Measurements from ENCODE around the gene TMEM94. TPM values are rescaled to one million over a fixed set of nuclear protein-coding genes. Genes with fewer than 3 reads are reported as not detected.

Gene TMEM94
- polyA plus RNA-seq, 4 donors: 41.8 to 87.7 (median 60.3) TPM

DNA sequence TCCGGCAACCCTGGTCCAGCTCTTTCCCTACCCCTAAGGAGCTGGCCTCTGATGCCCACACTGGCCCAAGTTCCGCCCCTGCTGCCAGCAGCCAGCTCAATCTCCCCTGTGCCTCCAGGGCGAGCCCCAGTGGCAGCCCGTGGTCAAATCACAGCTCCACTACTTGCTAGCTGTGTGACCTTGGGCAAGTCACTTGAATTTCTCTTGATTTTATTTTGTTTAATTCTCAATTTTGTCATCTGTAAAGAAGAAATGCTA, 48.6 kb downstream of the TMEM94 start:
- peaks cover 0 to 41% (median 5%) of the 10 kb centered on the region in 3 donors for H3K4me1 ChIP-seq (ENCODE audit: control insufficient read depth in 3 of 3, insufficient read depth in 2 of 3, low read depth in 1 of 3, low read length in 2 of 3)
- no peaks in the 10 kb centered on the region for H3K9me3 ChIP-seq (ENCODE audit: control insufficient read depth in 2 of 2, insufficient read depth in 1 of 2, low read depth in 1 of 2, low read length in 1 of 2)
- no peak overlapping the region for H3K4me3 ChIP-seq (ENCODE audit: low read depth in 1 of 3, low read length in 3 of 3)
- no peak overlapping the region for H3K27ac ChIP-seq (ENCODE audit: low read depth in 1 of 3, low read length in 2 of 3)
- DNase-seq (no peak), FAIRE-seq (no peak)
- WGBS, 3 donors: 80 to 84% (median 83%) methylated on average over 4 of the region's 4 CpGs
- no peaks in the 10 kb centered on the region for H3K27me3 ChIP-seq (ENCODE audit: control insufficient read depth in 3 of 3, insufficient read depth in 3 of 3, low read length in 3 of 3)
- H3K36me3 ChIP-seq (ENCODE audit: control insufficient read depth in 3 of 3, insufficient read depth in 2 of 3, low read depth in 1 of 3, low read length in 3 of 3): peaks cover 5 to 100% (median 12%) of the 10 kb centered on the region in 3 donors

DNA sequence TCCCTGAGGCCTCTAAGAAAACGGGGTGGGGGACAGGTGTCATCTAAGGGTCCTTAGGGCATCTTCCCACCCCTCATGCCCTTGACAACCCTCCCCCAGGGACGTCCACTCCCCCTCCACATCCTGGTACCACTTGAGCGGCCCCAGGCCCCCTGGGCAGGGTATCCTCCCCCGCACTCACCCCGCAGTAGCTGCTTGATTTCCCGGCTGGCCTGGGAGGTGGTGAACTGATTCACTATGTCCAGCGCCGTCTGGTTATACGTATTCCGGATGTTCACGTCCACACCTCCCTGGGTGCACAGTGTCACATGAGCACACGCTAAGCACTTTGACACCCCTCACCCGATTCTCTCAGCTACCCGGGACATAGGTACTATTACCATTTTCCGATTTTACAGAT, 49.2 kb downstream of the TMEM94 start:
- Histone ChIP-seq H3K9me3 (ENCODE audit: control insufficient read depth in 2 of 2, insufficient read depth in 1 of 2, low read depth in 1 of 2, low read length in 1 of 2) (no peaks in the 10 kb centered on the region), H3K27ac (ENCODE audit: low read depth in 1 of 3, low read length in 2 of 3) (no peak overlapping the region), H3K4me1 (ENCODE audit: control insufficient read depth in 3 of 3, insufficient read depth in 2 of 3, low read depth in 1 of 3, low read length in 2 of 3) (peaks cover 0 to 45% (median 5%) of the 10 kb centered on the region in 3 donors), H3K4me3 (ENCODE audit: low read depth in 1 of 3, low read length in 3 of 3) (no peak overlapping the region), H3K27me3 (ENCODE audit: control insufficient read depth in 3 of 3, insufficient read depth in 3 of 3, low read length in 3 of 3) (no peaks in the 10 kb centered on the region), H3K36me3 (ENCODE audit: control insufficient read depth in 3 of 3, insufficient read depth in 2 of 3, low read depth in 1 of 3, low read length in 3 of 3) (peaks cover 5 to 100% (median 10%) of the 10 kb centered on the region in 3 donors)
- DNase-seq (no peak), FAIRE-seq (no peak)
- WGBS, 3 donors: 88 to 94% (median 93%) methylated on average over 15 of the region's 15 CpGs

DNA sequence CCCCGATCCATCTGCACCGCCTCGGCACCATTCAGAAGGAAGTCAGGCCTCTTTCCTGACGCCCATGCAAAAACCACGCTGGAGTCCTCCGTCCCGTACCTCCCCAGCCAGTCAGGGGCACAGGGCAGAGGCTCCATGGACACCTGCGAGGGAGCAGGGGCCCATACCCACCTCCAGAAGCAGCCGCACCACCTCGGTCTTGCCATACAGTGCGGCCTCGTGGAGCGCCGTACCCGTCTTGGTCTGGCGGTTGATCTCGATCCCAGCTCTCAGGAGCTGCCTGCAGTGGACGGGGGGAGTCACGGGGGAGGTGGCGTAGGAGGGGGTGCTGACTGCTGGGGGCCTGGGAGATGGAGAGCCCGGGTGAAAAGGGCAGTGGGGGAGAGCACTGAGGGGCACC, 49.7 kb downstream of the TMEM94 start:
- WGBS, 3 donors: 89 to 90% (median 90%) methylated on average over 20 to 21 of the region's 21 CpGs
- H3K27me3 ChIP-seq (ENCODE audit: control insufficient read depth in 3 of 3, insufficient read depth in 3 of 3, low read length in 3 of 3): no peaks in the 10 kb centered on the region
- H3K36me3 ChIP-seq (ENCODE audit: control insufficient read depth in 3 of 3, insufficient read depth in 2 of 3, low read depth in 1 of 3, low read length in 3 of 3): peaks cover 5 to 100% (median 10%) of the 10 kb centered on the region in 3 donors
- H3K9me3 ChIP-seq (ENCODE audit: control insufficient read depth in 2 of 2, insufficient read depth in 1 of 2, low read depth in 1 of 2, low read length in 1 of 2): no peaks in the 10 kb centered on the region
- no peak for FAIRE-seq
- no peak overlapping the region for H3K4me3 ChIP-seq (ENCODE audit: low read depth in 1 of 3, low read length in 3 of 3)
- H3K4me1 ChIP-seq (ENCODE audit: control insufficient read depth in 3 of 3, insufficient read depth in 2 of 3, low read depth in 1 of 3, low read length in 2 of 3): peaks cover 0 to 49% (median 5%) of the 10 kb centered on the region in 3 donors
- H3K27ac ChIP-seq (ENCODE audit: low read depth in 1 of 3, low read length in 2 of 3): no peak overlapping the region
- DNase-seq: no peak

DNA sequence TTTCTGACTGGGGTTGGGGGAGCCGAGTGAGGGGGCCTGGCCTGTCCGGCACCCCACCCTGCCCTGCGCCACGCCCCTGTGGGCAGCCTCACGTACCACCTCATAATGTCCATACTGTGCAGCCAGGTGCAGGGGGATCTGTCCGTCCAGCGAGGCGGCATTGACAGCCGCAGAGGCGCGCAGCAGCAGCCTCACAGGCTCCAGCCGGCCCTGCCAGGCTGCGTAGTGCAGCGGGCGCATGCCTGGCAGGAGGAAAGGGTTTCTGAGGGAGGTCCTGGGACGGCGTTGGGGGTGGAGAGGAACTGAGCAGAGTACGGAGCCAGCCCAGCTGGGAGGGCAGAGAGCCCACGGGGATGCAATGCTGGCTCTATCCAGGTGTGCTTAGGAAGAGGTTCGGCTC, 50.5 kb downstream of the TMEM94 start:
- no peak overlapping the region for H3K4me3 ChIP-seq (ENCODE audit: low read depth in 1 of 3, low read length in 3 of 3)
- H3K27me3 ChIP-seq (ENCODE audit: control insufficient read depth in 3 of 3, insufficient read depth in 3 of 3, low read length in 3 of 3): no peaks in the 10 kb centered on the region
- DNase-seq: no peak
- peaks cover 5 to 100% (median 10%) of the 10 kb centered on the region in 3 donors for H3K36me3 ChIP-seq (ENCODE audit: control insufficient read depth in 3 of 3, insufficient read depth in 2 of 3, low read depth in 1 of 3, low read length in 3 of 3)
- H3K9me3 ChIP-seq (ENCODE audit: control insufficient read depth in 2 of 2, insufficient read depth in 1 of 2, low read depth in 1 of 2, low read length in 1 of 2): no peaks in the 10 kb centered on the region
- FAIRE-seq: no peak
- 87 to 94% (median 91%) methylated on average over 20 of the region's 20 CpGs for WGBS, 3 donors
- H3K4me1 ChIP-seq (ENCODE audit: control insufficient read depth in 3 of 3, insufficient read depth in 2 of 3, low read depth in 1 of 3, low read length in 2 of 3): peaks cover 0 to 56% (median 5%) of the 10 kb centered on the region in 3 donors
- H3K27ac ChIP-seq (ENCODE audit: low read depth in 1 of 3, low read length in 2 of 3): no peak overlapping the region

DNA sequence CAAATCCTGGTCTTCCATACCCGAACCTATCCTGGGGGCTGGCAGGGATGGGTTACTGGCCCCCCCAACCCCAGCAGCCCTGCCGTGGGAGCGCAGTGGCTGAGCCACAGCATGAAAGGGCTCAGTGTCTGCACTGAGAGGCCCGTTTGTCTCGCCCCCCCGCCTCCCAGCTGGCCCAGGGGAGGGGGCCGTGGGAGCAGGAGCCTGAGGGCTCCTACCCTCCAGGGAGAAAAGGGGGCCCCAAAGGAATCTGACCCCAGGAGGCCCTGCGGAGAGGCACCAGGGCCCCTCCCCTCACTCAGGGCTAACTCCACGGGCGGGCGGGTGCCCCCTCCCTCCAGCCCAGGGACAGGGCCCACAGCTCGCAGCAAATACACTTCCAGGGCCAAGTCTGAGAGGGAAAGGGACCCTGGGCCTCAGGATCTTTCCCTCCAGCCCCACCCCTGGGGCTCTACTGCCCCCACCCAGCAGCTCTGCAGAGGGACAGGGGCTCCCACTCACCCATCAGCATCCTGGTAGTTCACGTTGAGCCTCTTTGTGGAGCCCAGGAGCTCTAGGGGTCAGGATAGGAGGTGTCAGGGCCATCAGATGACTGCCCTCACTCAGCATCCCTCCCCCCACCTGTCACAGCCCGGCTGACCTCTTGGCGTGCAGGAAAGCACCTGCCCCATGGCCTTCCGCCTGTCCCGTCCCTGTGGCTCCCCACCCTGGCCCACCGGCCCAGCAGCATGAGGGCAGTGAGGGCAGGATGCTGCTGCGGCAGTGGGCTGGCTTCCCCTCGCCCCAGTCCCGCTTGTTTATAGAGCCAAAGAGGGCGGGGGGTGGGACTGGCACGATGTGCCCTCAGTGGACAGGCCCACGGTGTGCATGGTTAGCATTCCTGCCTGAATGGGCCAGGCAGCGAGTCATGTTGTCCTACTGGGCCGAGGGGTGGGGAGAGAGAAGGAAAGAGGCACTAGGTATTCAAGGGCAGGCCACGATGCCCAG, 51.6 kb downstream of the TMEM94 start:
- peaks cover 0 to 68% (median 7%) of the 10 kb centered on the region in 3 donors for H3K4me1 ChIP-seq (ENCODE audit: control insufficient read depth in 3 of 3, insufficient read depth in 2 of 3, low read depth in 1 of 3, low read length in 2 of 3)
- no peaks in the 10 kb centered on the region for H3K27me3 ChIP-seq (ENCODE audit: control insufficient read depth in 3 of 3, insufficient read depth in 3 of 3, low read length in 3 of 3)
- peaks cover 5 to 95% (median 7%) of the 10 kb centered on the region in 3 donors for H3K36me3 ChIP-seq (ENCODE audit: control insufficient read depth in 3 of 3, insufficient read depth in 2 of 3, low read depth in 1 of 3, low read length in 3 of 3)
- H3K9me3 ChIP-seq (ENCODE audit: control insufficient read depth in 2 of 2, insufficient read depth in 1 of 2, low read depth in 1 of 2, low read length in 1 of 2): no peaks in the 10 kb centered on the region
- 75 to 77% (median 75%) methylated on average over 16 to 27 of the region's 27 CpGs for WGBS, 3 donors
- H3K27ac ChIP-seq (ENCODE audit: low read depth in 1 of 3, low read length in 2 of 3): peak overlapping the region in 1 of 3 donors; percentile 78
- no peak for FAIRE-seq
- no peak overlapping the region for H3K4me3 ChIP-seq (ENCODE audit: low read depth in 1 of 3, low read length in 3 of 3)
- DNase-seq: peak in 1 of 2 donors; percentile 71

DNA sequence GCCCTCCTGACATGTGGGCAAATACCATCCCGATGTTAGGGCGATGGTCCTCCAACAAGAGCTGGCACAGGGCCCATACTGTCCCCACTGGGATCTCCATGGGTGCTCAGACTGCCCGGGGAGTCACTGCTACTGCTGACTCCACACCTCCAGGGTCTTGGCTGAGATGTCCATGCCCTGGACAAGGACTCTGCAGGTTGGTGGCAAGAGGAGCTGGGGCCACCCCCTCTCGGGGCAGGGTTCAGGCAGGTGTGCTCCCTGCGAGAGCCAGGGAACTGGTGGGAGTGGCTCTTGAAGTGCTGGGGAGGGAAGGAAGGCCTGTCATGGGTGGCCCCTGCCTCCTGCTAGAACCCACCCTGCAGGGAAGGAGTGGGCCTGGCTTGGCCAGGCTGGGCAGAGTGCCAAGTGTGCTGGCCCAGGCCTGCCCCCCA, 52.5 kb downstream of the TMEM94 start:
- DNase-seq (peak; percentile 66 to 69), FAIRE-seq (no peak)
- no peaks in the 10 kb centered on the region for H3K27me3 ChIP-seq (ENCODE audit: control insufficient read depth in 3 of 3, insufficient read depth in 3 of 3, low read length in 3 of 3)
- H3K9me3 ChIP-seq (ENCODE audit: control insufficient read depth in 2 of 2, insufficient read depth in 1 of 2, low read depth in 1 of 2, low read length in 1 of 2): no peaks in the 10 kb centered on the region
- peak overlapping the region in 2 of 3 donors; percentile 78 to 81 for H3K27ac ChIP-seq (ENCODE audit: low read depth in 1 of 3, low read length in 2 of 3)
- peaks cover 5 to 95% (median 5%) of the 10 kb centered on the region in 3 donors for H3K36me3 ChIP-seq (ENCODE audit: control insufficient read depth in 3 of 3, insufficient read depth in 2 of 3, low read depth in 1 of 3, low read length in 3 of 3)
- WGBS, 3 donors: 28 to 44% (median 41%) methylated on average over 5 of the region's 5 CpGs
- peaks cover 0 to 77% (median 7%) of the 10 kb centered on the region in 3 donors for H3K4me1 ChIP-seq (ENCODE audit: control insufficient read depth in 3 of 3, insufficient read depth in 2 of 3, low read depth in 1 of 3, low read length in 2 of 3)
- no peak overlapping the region for H3K4me3 ChIP-seq (ENCODE audit: low read depth in 1 of 3, low read length in 3 of 3)

DNA sequence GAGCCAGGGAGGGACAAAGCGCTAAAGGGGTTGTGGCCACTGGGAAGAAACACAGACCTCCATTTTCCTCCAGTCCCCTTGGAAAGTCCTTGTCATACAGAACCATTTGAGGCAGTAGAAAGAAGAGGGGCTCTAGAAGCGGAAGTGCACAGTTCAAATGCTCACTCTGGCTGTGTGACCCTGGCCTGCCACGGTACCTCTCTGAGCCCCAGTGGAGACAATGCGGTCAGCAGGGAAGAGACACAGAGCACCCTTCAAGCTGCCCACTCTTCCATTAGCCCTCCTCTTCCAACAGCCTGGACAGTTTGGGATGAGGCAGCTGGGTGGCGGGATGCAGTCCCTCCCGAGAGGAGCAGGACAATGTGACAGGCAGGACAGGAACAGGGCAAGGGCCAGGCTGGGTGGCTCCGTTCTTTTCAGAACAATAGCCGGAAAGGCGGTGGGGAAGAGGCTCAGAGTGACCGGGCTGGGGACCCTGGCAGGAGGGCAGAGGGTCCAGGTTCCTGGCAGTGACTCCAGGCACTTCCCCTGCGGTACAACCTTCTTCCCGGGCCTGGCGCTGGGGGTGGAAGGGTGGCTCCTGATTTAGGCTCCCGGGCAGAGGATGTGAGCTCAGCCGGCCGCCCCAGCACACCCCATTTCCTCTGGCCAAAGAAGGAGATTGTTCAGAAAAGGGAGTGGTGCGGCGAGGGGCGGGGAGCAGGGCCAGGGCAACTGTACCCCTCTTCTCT, 53.3 kb downstream of the TMEM94 start:
- no peak for DNase-seq
- Histone ChIP-seq H3K4me3 (ENCODE audit: low read depth in 1 of 3, low read length in 3 of 3) (no peak overlapping the region), H3K9me3 (ENCODE audit: control insufficient read depth in 2 of 2, insufficient read depth in 1 of 2, low read depth in 1 of 2, low read length in 1 of 2) (no peaks in the 10 kb centered on the region), H3K4me1 (ENCODE audit: control insufficient read depth in 3 of 3, insufficient read depth in 2 of 3, low read depth in 1 of 3, low read length in 2 of 3) (peaks cover 0 to 78% (median 7%) of the 10 kb centered on the region in 3 donors), H3K27me3 (ENCODE audit: control insufficient read depth in 3 of 3, insufficient read depth in 3 of 3, low read length in 3 of 3) (no peaks in the 10 kb centered on the region), H3K36me3 (ENCODE audit: control insufficient read depth in 3 of 3, insufficient read depth in 2 of 3, low read depth in 1 of 3, low read length in 3 of 3) (peaks cover 5 to 89% (median 5%) of the 10 kb centered on the region in 3 donors), H3K27ac (ENCODE audit: low read depth in 1 of 3, low read length in 2 of 3) (peak overlapping the region in 2 of 3 donors; percentile 78 to 81)
- FAIRE-seq: no peak
- WGBS, 3 donors: 53 to 73% (median 60%) methylated on average over 19 of the region's 19 CpGs

DNA sequence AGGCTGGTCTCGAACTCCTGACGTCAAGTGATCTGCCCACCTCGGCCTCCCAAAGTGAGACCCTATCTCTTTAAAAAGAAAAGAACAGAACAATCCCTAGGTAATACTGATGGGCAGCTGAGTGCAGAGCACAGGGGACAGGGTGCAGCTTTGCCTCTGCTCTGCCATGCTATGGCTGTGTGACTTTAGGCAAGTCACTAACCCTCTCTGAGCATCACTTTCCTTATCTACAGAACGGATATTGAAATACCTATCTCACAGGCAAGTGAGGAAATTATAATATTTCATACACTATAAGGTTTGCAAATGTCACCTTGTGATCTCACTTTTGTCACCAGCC, 54.8 kb downstream of the TMEM94 start:
- 82 to 90% (median 82%) methylated on average over 4 of the region's 4 CpGs for WGBS, 3 donors
- H3K27ac ChIP-seq (ENCODE audit: low read depth in 1 of 3, low read length in 2 of 3): peak overlapping the region in 2 of 3 donors; percentile 50 to 79
- H3K4me1 ChIP-seq (ENCODE audit: control insufficient read depth in 3 of 3, insufficient read depth in 2 of 3, low read depth in 1 of 3, low read length in 2 of 3): peaks cover 0 to 75% (median 7%) of the 10 kb centered on the region in 3 donors
- DNase-seq (no peak), FAIRE-seq (no peak)
- no peak overlapping the region for H3K4me3 ChIP-seq (ENCODE audit: low read depth in 1 of 3, low read length in 3 of 3)
- peaks cover 3 to 74% (median 5%) of the 10 kb centered on the region in 3 donors for H3K36me3 ChIP-seq (ENCODE audit: control insufficient read depth in 3 of 3, insufficient read depth in 2 of 3, low read depth in 1 of 3, low read length in 3 of 3)
- H3K27me3 ChIP-seq (ENCODE audit: control insufficient read depth in 3 of 3, insufficient read depth in 3 of 3, low read length in 3 of 3): no peaks in the 10 kb centered on the region
- no peaks in the 10 kb centered on the region for H3K9me3 ChIP-seq (ENCODE audit: control insufficient read depth in 2 of 2, insufficient read depth in 1 of 2, low read depth in 1 of 2, low read length in 1 of 2)

All from small intestine (tissue), 7 donors.